Measurements from ENCODE around the gene KRTAP21-3.

KRTAP21-3 gene

GRCh38 chr21:30733026-30733425 is 14.4 kb upstream of the KRTAP21-3 start:
- H2BK120ac ChIP-seq (ENCODE audit: low read depth, low read length), result no peak overlapping the region
- WGBS (ENCODE audit: extremely low coverage, insufficient coverage, low lambda C conversion rate), result no CpG with 5 or more reads among the region's 1 CpG
- H4K8ac ChIP-seq (ENCODE audit: low read depth, low read length), result no peak overlapping the region
- H3K27ac ChIP-seq (ENCODE audit: low read depth, low read length), result no peak overlapping the region
- no peak overlapping the region for H3K9ac ChIP-seq (ENCODE audit: low read length)
- H3K4me1 ChIP-seq (ENCODE audit: control insufficient read depth, low read depth, low read length), result no peaks in the 10 kb centered on the region
- H3K36me3 ChIP-seq (ENCODE audit: control insufficient read depth, insufficient read depth, low read length), result no peaks in the 10 kb centered on the region
- H3K4ac ChIP-seq (ENCODE audit: low read depth, low read length), result no peak overlapping the region
- no peaks in the 10 kb centered on the region for H3K79me1 ChIP-seq (ENCODE audit: low read length)
- no peak overlapping the region for H3K18ac ChIP-seq (ENCODE audit: low read length)
- no peak overlapping the region for H3K23ac ChIP-seq (ENCODE audit: low read length)
- H2AK5ac ChIP-seq (ENCODE audit: low read length), result no peak overlapping the region
- no peak overlapping the region for H2BK5ac ChIP-seq (ENCODE audit: low read length)
- H3K4me3 ChIP-seq (ENCODE audit: low read length), result no peak overlapping the region
- H3K56ac ChIP-seq (ENCODE audit: low read length), result no peak overlapping the region
- no peak overlapping the region for H2BK15ac ChIP-seq (replicated peaks; ENCODE audit: low read depth)
- no peak overlapping the region for H4K5ac ChIP-seq (ENCODE audit: low read length)
- H3K27me3 ChIP-seq (ENCODE audit: insufficient read depth, low read length, poor library complexity), result no peaks in the 10 kb centered on the region
- no peak overlapping the region for H3K4me2 ChIP-seq (ENCODE audit: low read length)
- no peaks in the 10 kb centered on the region for H3K79me2 ChIP-seq (ENCODE audit: control insufficient read depth, insufficient read depth, low read length)
- no peak for DNase-seq

- Histone ChIP-seq H3K36me3 (ENCODE audit: control insufficient read depth, insufficient read depth, low read length) (no peaks in the 10 kb centered on the region), H3K18ac (ENCODE audit: low read length) (no peak overlapping the region), H2BK15ac (replicated peaks; ENCODE audit: low read depth) (no peak overlapping the region), H3K79me2 (ENCODE audit: control insufficient read depth, insufficient read depth, low read length) (no peaks in the 10 kb centered on the region), H3K4ac (ENCODE audit: low read depth, low read length) (no peak overlapping the region), H2BK120ac (ENCODE audit: low read depth, low read length) (no peak overlapping the region), H3K4me3 (ENCODE audit: low read length) (no peak overlapping the region), H4K5ac (ENCODE audit: low read length) (no peak overlapping the region), H3K27ac (ENCODE audit: low read depth, low read length) (no peak overlapping the region), H3K23ac (ENCODE audit: low read length) (no peak overlapping the region), H3K56ac (ENCODE audit: low read length) (no peak overlapping the region), H3K79me1 (ENCODE audit: low read length) (no peaks in the 10 kb centered on the region), H2BK5ac (ENCODE audit: low read length) (no peak overlapping the region), H3K27me3 (ENCODE audit: insufficient read depth, low read length, poor library complexity) (no peaks in the 10 kb centered on the region), H2AK5ac (ENCODE audit: low read length) (no peak overlapping the region), H4K8ac (ENCODE audit: low read depth, low read length) (no peak overlapping the region), H3K9ac (ENCODE audit: low read length) (no peak overlapping the region), H3K4me2 (ENCODE audit: low read length) (no peak overlapping the region), H3K4me1 (ENCODE audit: control insufficient read depth, low read depth, low read length) (no peaks in the 10 kb centered on the region)
- no peak for DNase-seq
- no CpG with 5 or more reads among the region's 1 CpG for WGBS (ENCODE audit: extremely low coverage, insufficient coverage, low lambda C conversion rate)
Measured at GRCh38 chr21:30726726-30727125, 8.1 kb upstream of the KRTAP21-3 start.

- Histone ChIP-seq H3K18ac (ENCODE audit: low read length) (no peak overlapping the region), H3K4me2 (ENCODE audit: low read length) (no peak overlapping the region), H3K4ac (ENCODE audit: low read depth, low read length) (no peak overlapping the region), H3K4me3 (ENCODE audit: low read length) (no peak overlapping the region), H2BK120ac (ENCODE audit: low read depth, low read length) (no peak overlapping the region), H4K5ac (ENCODE audit: low read length) (no peak overlapping the region), H2BK15ac (replicated peaks; ENCODE audit: low read depth) (no peak overlapping the region), H3K56ac (ENCODE audit: low read length) (no peak overlapping the region), H3K23ac (ENCODE audit: low read length) (no peak overlapping the region), H3K27ac (ENCODE audit: low read depth, low read length) (no peak overlapping the region), H3K79me1 (ENCODE audit: low read length) (no peaks in the 10 kb centered on the region), H3K27me3 (ENCODE audit: insufficient read depth, low read length, poor library complexity) (no peaks in the 10 kb centered on the region), H2AK5ac (ENCODE audit: low read length) (no peak overlapping the region), H4K8ac (ENCODE audit: low read depth, low read length) (no peak overlapping the region), H3K4me1 (ENCODE audit: control insufficient read depth, low read depth, low read length) (no peaks in the 10 kb centered on the region), H3K36me3 (ENCODE audit: control insufficient read depth, insufficient read depth, low read length) (no peaks in the 10 kb centered on the region), H2BK5ac (ENCODE audit: low read length) (no peak overlapping the region), H3K9ac (ENCODE audit: low read length) (no peak overlapping the region), H3K79me2 (ENCODE audit: control insufficient read depth, insufficient read depth, low read length) (no peaks in the 10 kb centered on the region)
- no peak for DNase-seq
- no CpG with 5 or more reads among the region's 1 CpG for WGBS (ENCODE audit: extremely low coverage, insufficient coverage, low lambda C conversion rate)
Measured at GRCh38 chr21:30719401-30719800, 824 bp upstream of the KRTAP21-3 start.

- no peaks in the 10 kb centered on the region for H3K79me2 ChIP-seq (ENCODE audit: control insufficient read depth, insufficient read depth, low read length)
- no CpG with 5 or more reads among the region's 2 CpGs for WGBS (ENCODE audit: extremely low coverage, insufficient coverage, low lambda C conversion rate)
- no peak overlapping the region for H2AK5ac ChIP-seq (ENCODE audit: low read length)
Measured at GRCh38 chr21:30717105-30717504, 1.5 kb downstream of the KRTAP21-3 start.

GRCh38 chr21:30714946-30715345 is 3.6 kb downstream of the KRTAP21-3 start:
- no peak overlapping the region for H2BK5ac ChIP-seq (ENCODE audit: low read length)
- H2AK5ac ChIP-seq (ENCODE audit: low read length), result no peak overlapping the region
- no peaks in the 10 kb centered on the region for H3K27me3 ChIP-seq (ENCODE audit: insufficient read depth, low read length, poor library complexity)
- no peak overlapping the region for H3K18ac ChIP-seq (ENCODE audit: low read length)
- DNase-seq, result no peak
- H3K56ac ChIP-seq (ENCODE audit: low read length), result no peak overlapping the region
- no peak overlapping the region for H4K8ac ChIP-seq (ENCODE audit: low read depth, low read length)
- no peak overlapping the region for H3K27ac ChIP-seq (ENCODE audit: low read depth, low read length)
- no peak overlapping the region for H3K4ac ChIP-seq (ENCODE audit: low read depth, low read length)
- H3K9ac ChIP-seq (ENCODE audit: low read length), result no peak overlapping the region
- H3K79me2 ChIP-seq (ENCODE audit: control insufficient read depth, insufficient read depth, low read length), result no peaks in the 10 kb centered on the region
- H3K4me1 ChIP-seq (ENCODE audit: control insufficient read depth, low read depth, low read length), result no peaks in the 10 kb centered on the region
- H4K5ac ChIP-seq (ENCODE audit: low read length), result no peak overlapping the region
- H3K4me3 ChIP-seq (ENCODE audit: low read length), result no peak overlapping the region
- no peak overlapping the region for H3K23ac ChIP-seq (ENCODE audit: low read length)
- H3K36me3 ChIP-seq (ENCODE audit: control insufficient read depth, insufficient read depth, low read length), result no peaks in the 10 kb centered on the region
- no CpG with 5 or more reads among the region's 2 CpGs for WGBS (ENCODE audit: extremely low coverage, insufficient coverage, low lambda C conversion rate)
- H3K79me1 ChIP-seq (ENCODE audit: low read length), result no peaks in the 10 kb centered on the region
- no peak overlapping the region for H2BK15ac ChIP-seq (replicated peaks; ENCODE audit: low read depth)
- no peak overlapping the region for H3K4me2 ChIP-seq (ENCODE audit: low read length)
- no peak overlapping the region for H2BK120ac ChIP-seq (ENCODE audit: low read depth, low read length)

More at GRCh38 chr21:30717105-30717504, 1.5 kb downstream of the KRTAP21-3 start:
- no peak overlapping the region for H3K4me2 ChIP-seq (ENCODE audit: low read length)
- no peak overlapping the region for H3K27ac ChIP-seq (ENCODE audit: low read depth, low read length)
- H4K5ac ChIP-seq (ENCODE audit: low read length), result no peak overlapping the region
- no peak overlapping the region for H2BK5ac ChIP-seq (ENCODE audit: low read length)
- no peaks in the 10 kb centered on the region for H3K79me1 ChIP-seq (ENCODE audit: low read length)
- no peak overlapping the region for H2BK15ac ChIP-seq (replicated peaks; ENCODE audit: low read depth)
- H3K9ac ChIP-seq (ENCODE audit: low read length), result no peak overlapping the region
- H3K4me3 ChIP-seq (ENCODE audit: low read length), result no peak overlapping the region
- H4K8ac ChIP-seq (ENCODE audit: low read depth, low read length), result no peak overlapping the region
- no peaks in the 10 kb centered on the region for H3K36me3 ChIP-seq (ENCODE audit: control insufficient read depth, insufficient read depth, low read length)
- H3K56ac ChIP-seq (ENCODE audit: low read length), result no peak overlapping the region
- no peaks in the 10 kb centered on the region for H3K4me1 ChIP-seq (ENCODE audit: control insufficient read depth, low read depth, low read length)
- no peaks in the 10 kb centered on the region for H3K27me3 ChIP-seq (ENCODE audit: insufficient read depth, low read length, poor library complexity)
- H3K4ac ChIP-seq (ENCODE audit: low read depth, low read length), result no peak overlapping the region
- no peak for DNase-seq
- H3K18ac ChIP-seq (ENCODE audit: low read length), result no peak overlapping the region
- no peak overlapping the region for H3K23ac ChIP-seq (ENCODE audit: low read length)
- H2BK120ac ChIP-seq (ENCODE audit: low read depth, low read length), result no peak overlapping the region

GRCh38 chr21:30714456-30714855 is 4.1 kb downstream of the KRTAP21-3 start:
- Histone ChIP-seq H3K9ac (ENCODE audit: low read length) (no peak overlapping the region), H3K79me2 (ENCODE audit: control insufficient read depth, insufficient read depth, low read length) (no peaks in the 10 kb centered on the region), H2BK120ac (ENCODE audit: low read depth, low read length) (no peak overlapping the region), H2BK5ac (ENCODE audit: low read length) (no peak overlapping the region), H3K79me1 (ENCODE audit: low read length) (no peaks in the 10 kb centered on the region), H3K4me2 (ENCODE audit: low read length) (no peak overlapping the region), H3K27me3 (ENCODE audit: insufficient read depth, low read length, poor library complexity) (no peaks in the 10 kb centered on the region), H3K56ac (ENCODE audit: low read length) (no peak overlapping the region), H2BK15ac (replicated peaks; ENCODE audit: low read depth) (no peak overlapping the region), H2AK5ac (ENCODE audit: low read length) (no peak overlapping the region), H4K5ac (ENCODE audit: low read length) (no peak overlapping the region), H3K4me3 (ENCODE audit: low read length) (no peak overlapping the region), H3K27ac (ENCODE audit: low read depth, low read length) (no peak overlapping the region), H3K4me1 (ENCODE audit: control insufficient read depth, low read depth, low read length) (no peaks in the 10 kb centered on the region), H3K36me3 (ENCODE audit: control insufficient read depth, insufficient read depth, low read length) (no peaks in the 10 kb centered on the region), H3K18ac (ENCODE audit: low read length) (no peak overlapping the region), H3K23ac (ENCODE audit: low read length) (no peak overlapping the region), H3K4ac (ENCODE audit: low read depth, low read length) (no peak overlapping the region), H4K8ac (ENCODE audit: low read depth, low read length) (no peak overlapping the region)
- DNase-seq, result no peak
- no CpG with 5 or more reads among the region's 3 CpGs for WGBS (ENCODE audit: extremely low coverage, insufficient coverage, low lambda C conversion rate)

Data from mesendoderm (in vitro differentiated cells).